Stimulated activated CD8-positive, alpha-beta memory T cell treated with anti-CD3 and anti-CD28 coated beads, Interleukin-7, amount 100 ng/mL, for 4 hours (primary cell): ENCODE measurements around the gene WBP11.

Experiments used
- DNase-seq, 2 donors: peaks; one replicate each; pipeline ENCODE4 v3.0.0-alpha.2; 2020; ENCODE audit warnings: low read depth in 2 of 2

WBP11 gene

GRCh38 chr12:14803011-14803829, at the start of gene WBP11, which contains the start of gene C12orf60:
WBP11 (minus strand) TSS chr12:14803478; CDS start chr12:14801383, 2,095 bp downstream.
C12orf60 (plus strand) TSS chr12:14803670; CDS start chr12:14822936, 19,266 bp downstream.
- DNase-seq = peak; percentile 76 to 88

- DNase-seq = no peak
Observed at GRCh38 chr12:14852880-14853279, 49.6 kb upstream of the WBP11 start.

GRCh38 chr12:14850929-14851663, 47.8 kb upstream of the WBP11 start:
- no peak for DNase-seq

GRCh38 chr12:14849661-14850060, 46.4 kb upstream of the WBP11 start:
- no peak for DNase-seq

- DNase-seq = no peak
Observed at GRCh38 chr12:14846876-14847580, 43.8 kb upstream of the WBP11 start.

- no peak for DNase-seq
Observed at GRCh38 chr12:14846042-14846587, 42.8 kb upstream of the WBP11 start.

- DNase-seq = peak; percentile 3 to 17
Observed at GRCh38 chr12:14845350-14845750, 42.1 kb upstream of the WBP11 start.

- no peak for DNase-seq
Observed at GRCh38 chr12:14844401-14844800, 41.1 kb upstream of the WBP11 start.

GRCh38 chr12:14843425-14843887, 40.2 kb upstream of the WBP11 start, which contains the start of gene ART4:
ART4 (minus strand) TSS chr12:14843526; CDS start chr12:14843113, 413 bp downstream.
- no peak for DNase-seq

GRCh38 chr12:14842315-14842714, 39.0 kb upstream of the WBP11 start:
- DNase-seq = no peak

GRCh38 chr12:14841761-14842160, 38.5 kb upstream of the WBP11 start:
- DNase-seq = no peak

GRCh38 chr12:14840616-14841015, 37.3 kb upstream of the WBP11 start:
- no peak for DNase-seq

- DNase-seq = no peak
Observed at GRCh38 chr12:14839262-14839661, 36.0 kb upstream of the WBP11 start.

GRCh38 chr12:14836336-14837210, 33.3 kb upstream of the WBP11 start:
- DNase-seq = no peak

- DNase-seq = no peak
Observed at GRCh38 chr12:14834509-14834908, 31.2 kb upstream of the WBP11 start.

GRCh38 chr12:14833952-14834351, 30.7 kb upstream of the WBP11 start:
- no peak for DNase-seq

GRCh38 chr12:14833336-14833735, 30.1 kb upstream of the WBP11 start:
- no peak for DNase-seq

GRCh38 chr12:14828892-14829291, 25.6 kb upstream of the WBP11 start:
- no peak for DNase-seq

GRCh38 chr12:14827043-14827442, 23.8 kb upstream of the WBP11 start:
- no peak for DNase-seq

GRCh38 chr12:14826491-14826890, 23.2 kb upstream of the WBP11 start:
- DNase-seq = no peak

- DNase-seq = no peak
Observed at GRCh38 chr12:14825256-14825655, 22.0 kb upstream of the WBP11 start.
